SKM-1 (cell line): ENCODE data around the gene HOXA6.

Source experiments
- DNase-seq: peaks from one replicate; lab custom pipeline; 2025; ENCODE audit not compliant: unreplicated experiment; lab: John Stamatoyannopoulos, UW

Gene HOXA6

GRCh38 chr7:27147199-27148030 lies at the start of gene HOXA6:
HOXA6 (minus strand) TSS chr7:27147774; CDS start chr7:27147749, 25 bp downstream.
- no peak for DNase-seq

- DNase-seq, result peak; percentile 71
These were observed 48.8 kb upstream of the HOXA6 start for GRCh38 chr7:27196287-27196767.

GRCh38 chr7:27194686-27195379 lies 47.3 kb upstream of the HOXA6 start:
- DNase-seq, result no peak

- DNase-seq, result no peak
These were observed 46.4 kb upstream of the HOXA6 start for GRCh38 chr7:27194002-27194352.

GRCh38 chr7:27193335-27194001 lies 45.9 kb upstream of the HOXA6 start:
- no peak for DNase-seq

DNA sequence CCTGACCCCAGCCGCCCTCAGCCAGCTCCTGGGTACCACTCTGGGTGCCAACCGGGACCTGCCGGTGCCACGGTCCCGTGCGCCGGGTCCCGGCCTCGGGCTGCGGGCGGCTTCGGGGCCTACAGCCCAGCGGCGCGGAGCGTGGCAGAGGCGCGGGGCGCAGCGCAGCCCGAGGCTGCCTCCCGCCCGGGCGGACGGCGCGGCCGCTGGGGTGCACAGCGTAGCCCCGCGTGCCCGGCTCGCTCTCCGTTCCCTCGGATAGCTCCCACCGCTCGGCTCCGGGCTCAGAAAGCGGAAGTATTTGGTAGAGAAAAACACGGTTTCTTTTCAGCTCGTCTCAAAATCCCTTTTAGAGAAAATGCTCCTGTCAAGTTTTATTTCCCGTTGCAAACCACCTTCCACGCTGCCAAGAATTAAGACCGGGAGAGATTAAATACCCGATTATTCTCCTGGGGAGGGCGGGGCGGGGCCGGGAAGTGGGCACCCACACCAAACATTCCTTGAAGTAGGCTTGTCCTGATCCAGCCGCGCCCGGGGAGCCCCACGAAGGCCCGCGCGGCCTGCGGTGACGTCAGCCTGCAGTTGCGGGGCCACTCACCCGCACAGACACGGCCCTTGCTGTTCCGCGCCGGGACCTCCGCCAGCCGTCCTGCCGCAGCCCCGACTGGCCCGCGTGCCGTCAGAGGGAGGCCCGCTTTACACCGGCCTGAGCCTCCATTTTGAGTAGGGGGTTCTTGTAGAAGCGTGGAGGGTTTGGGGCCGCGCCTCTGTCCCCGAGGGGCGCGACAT lies 45.2 kb upstream of the HOXA6 start:
- DNase-seq, result no peak

DNA sequence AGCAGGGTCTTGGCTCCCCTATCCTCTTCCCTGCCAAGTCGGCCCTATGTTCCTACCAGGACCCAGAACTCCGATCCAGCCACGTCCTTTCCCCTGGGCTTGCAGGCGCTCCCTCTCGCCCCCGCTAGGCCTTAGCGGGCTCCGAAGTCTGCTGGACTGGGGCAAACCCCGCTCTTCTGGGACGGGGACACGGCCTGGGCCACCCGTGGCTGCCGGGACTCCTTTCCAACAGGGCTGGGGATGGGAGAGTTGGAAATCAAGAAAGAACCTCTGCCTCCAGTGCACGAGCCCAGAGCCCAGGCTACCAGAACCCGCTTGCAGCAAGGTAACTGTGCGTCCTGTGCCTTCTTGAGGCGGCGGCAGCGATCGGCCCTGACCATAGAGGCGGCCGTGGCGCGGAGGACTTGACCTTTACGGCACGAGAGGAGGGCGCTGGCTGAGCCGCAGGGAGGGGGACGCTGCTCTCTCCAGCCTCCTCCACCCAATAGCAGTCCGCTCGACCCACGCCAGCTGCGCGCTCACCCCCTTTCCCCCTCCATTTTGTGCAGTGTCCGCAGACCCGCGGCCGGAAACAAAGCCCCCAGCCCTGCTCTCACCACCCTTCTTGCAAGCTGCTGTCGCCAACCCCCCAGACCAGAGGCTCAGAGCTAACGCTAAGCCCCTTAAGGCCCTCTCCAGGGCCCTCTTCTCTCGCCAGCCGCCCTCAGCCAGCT lies 44.4 kb upstream of the HOXA6 start:
- no peak for DNase-seq

- DNase-seq, result no peak
These were observed 43.7 kb upstream of the HOXA6 start for GRCh38 chr7:27191161-27191731.

DNA sequence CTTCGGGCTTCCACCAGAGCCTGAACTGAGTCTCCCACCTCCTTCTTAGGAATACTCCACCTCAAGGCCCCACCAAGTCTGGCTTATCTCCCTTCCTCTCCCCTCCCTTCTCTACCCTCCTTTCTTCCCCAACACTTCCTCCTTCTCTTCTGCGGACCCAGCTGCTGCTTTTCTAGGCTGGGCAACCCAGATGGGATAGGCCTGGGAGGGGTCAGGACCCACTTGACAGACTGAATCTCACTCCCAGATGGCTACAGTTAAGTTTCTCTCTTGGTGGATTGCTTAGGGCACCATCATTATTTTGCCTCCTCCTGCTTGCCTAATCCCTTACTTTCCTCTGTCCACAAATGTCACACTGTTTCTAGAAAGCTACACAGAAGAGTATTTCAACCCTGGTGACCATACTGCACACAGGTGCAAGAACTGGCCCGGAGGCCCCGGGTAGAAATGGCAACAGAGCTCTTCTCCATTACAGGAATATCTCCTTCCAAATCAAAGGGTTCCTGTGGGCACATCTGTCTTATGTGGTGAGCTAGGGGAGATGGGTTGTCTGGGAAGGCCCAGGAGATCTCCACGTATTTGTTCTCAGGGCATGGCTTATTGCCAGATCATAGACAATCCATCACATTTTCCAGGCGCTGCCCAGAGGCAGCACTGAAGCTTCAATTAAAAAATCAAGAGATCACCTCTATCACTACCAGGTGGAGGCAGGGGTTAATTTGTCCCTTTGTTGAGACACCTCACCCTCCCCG lies 42.6 kb upstream of the HOXA6 start:
- no peak for DNase-seq

GRCh38 chr7:27189295-27189996 lies 41.9 kb upstream of the HOXA6 start:
- no peak for DNase-seq

DNA sequence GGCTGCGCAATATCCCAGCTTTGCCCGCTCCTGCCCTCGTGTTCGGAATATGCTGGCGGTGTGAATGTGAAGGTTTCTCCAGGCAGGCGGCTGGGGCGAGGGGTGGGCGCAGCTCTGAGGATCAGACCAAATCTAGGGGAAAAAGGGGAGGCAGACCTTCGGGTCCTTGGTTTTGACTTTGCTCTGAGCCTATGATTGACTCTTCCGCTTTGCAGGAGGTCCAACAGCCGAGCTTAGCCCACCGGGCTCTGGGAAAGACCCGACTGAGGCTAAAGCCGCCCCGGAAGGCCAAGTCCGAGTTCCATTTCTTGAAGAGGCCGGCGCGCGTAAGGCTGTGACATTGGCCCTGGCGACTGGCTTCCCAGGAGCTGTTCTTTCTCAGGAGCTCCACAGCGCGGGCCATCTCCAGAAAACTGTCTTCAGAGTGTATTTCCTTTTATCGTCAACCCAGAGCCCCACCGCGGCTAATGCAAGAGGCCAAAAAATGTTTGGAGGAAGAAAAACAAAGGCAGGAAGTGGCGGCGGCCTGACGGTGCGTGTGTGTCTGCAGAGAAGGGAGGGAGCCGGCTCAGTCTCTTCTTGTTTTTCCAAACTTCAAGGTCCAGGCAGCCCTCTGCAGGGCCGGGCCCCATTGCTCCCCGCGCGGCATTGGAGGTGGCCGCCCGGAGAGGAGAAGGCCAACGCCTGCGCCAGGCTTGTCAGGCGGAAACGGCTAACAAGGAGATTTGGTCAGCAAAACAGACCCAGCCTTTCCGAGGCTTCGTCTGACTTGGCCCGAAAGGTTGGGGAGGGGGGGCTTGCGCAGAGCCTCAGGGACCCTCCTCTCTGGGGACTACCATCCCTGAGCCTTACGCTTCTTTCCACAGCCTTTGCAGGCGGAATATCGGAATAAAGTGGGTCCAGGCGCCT lies 41.1 kb upstream of the HOXA6 start:
- DNase-seq, result no peak

DNA sequence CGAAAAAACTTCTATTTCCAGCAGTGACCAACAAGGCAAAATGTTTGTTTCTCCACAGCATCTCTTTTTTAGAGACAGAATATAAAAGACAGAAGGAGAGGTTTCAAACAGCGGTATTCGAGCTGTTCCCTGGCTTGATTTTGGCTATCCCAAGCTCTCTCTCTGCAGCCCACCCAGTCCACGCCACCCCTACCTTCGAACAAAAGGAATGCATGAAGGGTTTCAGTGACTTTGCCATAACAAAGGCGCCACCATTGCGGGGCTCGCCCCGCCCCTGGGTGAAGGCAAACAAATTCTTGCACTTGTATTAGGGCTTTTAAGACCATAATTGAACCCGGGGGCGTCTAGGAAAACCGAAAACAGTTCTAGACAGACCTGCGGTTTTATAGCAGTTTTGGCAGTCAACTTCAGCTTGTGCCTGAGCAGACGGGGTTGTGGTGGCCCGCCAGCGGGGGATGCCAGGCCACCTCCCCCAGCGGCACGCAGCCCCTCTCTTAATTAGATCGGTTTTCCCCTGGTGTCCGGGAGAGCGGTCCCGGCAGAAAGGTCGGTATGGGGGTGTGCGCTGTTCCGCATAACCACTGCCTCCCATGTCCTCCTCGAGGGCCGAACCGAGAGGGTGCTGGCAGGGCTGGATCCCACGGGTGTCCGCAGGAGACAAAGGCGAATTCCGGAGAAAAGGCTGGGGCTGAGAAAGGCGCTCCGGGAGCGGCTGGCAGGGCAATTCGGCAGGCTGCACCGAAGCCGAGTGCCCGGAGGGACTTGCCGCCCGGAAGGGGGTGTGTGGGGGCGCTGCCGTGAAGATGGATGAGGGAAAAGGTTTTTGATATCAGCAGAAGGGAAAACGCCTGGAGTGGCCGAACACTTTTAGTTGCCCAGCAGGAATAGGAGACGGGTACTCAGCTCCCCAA lies 40.2 kb upstream of the HOXA6 start:
- no peak for DNase-seq

GRCh38 chr7:27186668-27187474 lies 39.3 kb upstream of the HOXA6 start:
- no peak for DNase-seq

DNA sequence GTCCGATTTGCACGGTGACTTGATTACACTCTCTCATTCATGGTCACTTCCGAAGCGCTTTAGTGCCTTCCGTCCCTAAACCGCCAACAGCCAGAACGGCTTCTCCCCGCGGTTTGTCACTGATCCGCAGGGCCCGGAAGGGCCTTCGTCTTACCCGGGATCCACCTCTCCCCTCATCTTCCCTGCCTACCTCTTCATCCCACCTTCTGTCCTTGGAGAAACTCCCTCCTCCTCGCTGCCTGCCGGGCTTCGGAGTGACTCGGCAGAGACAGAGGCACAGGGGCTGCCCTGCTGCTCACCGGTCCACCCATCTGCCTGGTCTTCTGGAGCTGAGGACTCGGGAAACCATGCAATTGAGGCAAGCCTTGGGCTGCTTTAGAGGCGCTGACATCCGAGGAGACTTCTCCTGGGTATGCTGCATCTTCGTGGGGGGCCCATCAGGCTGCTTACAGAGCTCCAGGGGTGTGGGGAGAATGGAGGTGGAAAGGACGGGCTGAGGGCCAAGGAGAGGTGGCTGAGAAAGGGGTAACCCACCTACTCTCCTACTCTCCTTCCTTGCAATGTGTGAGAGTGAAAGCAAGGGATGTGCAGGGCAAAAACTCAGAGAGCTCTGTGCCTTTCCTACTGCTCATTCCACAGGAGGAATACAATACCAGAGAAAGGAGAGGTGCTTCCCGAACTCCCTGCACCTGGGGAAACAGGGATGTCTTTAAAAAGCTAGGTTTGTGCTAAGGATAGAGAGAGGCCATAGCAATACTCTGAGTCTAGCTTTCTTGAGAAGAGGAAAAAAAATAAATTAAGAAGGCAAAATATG lies 38.5 kb upstream of the HOXA6 start:
- DNase-seq, result no peak
